Epithelial cell of esophagus (primary cell): ENCODE measurements around the gene SSRP1.
A peak's percentile ranks its signal among the peaks of the same experiment; 100 is the strongest.

Source experiments
- DNase-seq: peaks from one replicate; pipeline ENCODE4 v3.0.0; 2010; ENCODE audit warnings: low read depth
- H3K4me3 ChIP-seq: 2 replicates; pipeline ENCODE4 v1.5.1; 2011; ENCODE audit warnings: mild to moderate bottlenecking, low read length, control low read depth
- TF ChIP-seq, protein P1 (sequence below): IDR thresholded peaks from 2 replicates; pipeline ENCODE4 v1.5.1; 2011; ENCODE audit warnings: low read depth, mild to moderate bottlenecking, low read length, control low read depth, inconsistent platforms; ENCODE audit not compliant: insufficient read depth; ENCODE audit errors: missing control alignments

The SSRP1 gene

DNA sequence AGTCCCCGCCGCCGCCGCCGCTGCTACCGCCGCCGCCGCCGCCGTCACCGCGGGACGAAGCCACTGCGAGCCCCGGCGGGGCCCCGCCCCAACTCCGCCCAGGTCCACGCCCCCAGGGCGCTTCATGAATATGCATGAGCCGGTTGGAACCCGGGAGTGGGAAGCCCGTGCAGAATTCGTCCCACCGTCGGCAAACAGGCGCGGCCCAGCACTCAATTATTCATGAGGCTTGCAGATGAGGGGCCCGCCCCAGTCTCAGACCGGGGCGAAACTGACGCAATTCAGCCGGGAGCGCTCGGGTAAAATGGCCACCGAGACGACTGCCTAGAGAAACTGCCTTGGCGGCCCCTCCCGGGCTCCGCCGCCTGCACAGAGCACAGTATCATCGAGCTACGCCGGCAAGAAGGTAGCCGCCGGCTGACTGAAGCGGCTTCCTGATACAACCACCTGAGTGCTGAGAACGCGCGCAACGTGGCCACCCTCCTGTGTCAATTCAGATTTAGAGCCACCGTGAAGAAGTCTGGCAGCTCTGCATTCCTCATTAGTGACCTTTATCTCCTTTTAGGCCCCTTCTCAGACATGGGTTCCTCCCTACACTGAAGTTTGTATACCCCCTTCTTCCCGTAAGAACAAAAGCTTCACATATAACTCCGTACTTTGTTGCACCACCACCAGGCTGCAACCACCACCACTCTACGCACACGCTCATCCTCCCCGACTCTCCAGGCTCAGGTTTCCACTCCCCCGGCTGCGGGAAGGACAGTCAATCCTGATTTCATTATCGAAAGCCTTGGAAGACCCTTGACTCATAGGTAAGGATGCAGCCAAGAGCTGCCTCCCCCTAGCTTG lies 10.6 kb downstream of the SSRP1 start, which contains the start of gene TNKS1BP1:
TSS of gene TNKS1BP1 (minus strand) at position 67 of the 849 bp plus-strand sequence. CDS start 3,067 bp downstream, outside the sequence.
- TF ChIP-seq, protein P1, sequence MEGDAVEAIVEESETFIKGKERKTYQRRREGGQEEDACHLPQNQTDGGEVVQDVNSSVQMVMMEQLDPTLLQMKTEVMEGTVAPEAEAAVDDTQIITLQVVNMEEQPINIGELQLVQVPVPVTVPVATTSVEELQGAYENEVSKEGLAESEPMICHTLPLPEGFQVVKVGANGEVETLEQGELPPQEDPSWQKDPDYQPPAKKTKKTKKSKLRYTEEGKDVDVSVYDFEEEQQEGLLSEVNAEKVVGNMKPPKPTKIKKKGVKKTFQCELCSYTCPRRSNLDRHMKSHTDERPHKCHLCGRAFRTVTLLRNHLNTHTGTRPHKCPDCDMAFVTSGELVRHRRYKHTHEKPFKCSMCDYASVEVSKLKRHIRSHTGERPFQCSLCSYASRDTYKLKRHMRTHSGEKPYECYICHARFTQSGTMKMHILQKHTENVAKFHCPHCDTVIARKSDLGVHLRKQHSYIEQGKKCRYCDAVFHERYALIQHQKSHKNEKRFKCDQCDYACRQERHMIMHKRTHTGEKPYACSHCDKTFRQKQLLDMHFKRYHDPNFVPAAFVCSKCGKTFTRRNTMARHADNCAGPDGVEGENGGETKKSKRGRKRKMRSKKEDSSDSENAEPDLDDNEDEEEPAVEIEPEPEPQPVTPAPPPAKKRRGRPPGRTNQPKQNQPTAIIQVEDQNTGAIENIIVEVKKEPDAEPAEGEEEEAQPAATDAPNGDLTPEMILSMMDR: peak; percentile 13
- DNase-seq: peak; percentile 99
- H3K4me3 ChIP-seq: peak within 1 kb of the TSS; percentile 94

GRCh38 chr11:57324154-57324885 lies 11.4 kb downstream of the SSRP1 start:
- H3K4me3 ChIP-seq: peak overlapping the region; percentile 94
- TF ChIP-seq, protein P1: no peak
- DNase-seq: peak; percentile 28

DNA sequence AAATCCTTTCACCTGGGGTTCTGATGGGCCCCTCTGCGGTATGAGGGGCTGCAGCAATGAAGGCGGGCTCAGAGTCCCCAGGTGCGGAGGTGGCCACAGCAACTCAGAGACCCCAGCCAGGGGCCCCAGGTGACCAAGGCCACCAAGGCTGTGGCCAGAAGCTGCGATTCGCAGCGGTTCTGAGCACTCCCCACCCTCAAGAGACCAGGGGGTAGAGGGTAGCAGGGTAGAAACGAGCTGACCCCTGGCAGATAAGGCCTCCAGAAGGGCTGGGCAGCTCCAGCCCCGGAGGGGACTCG lies 11.9 kb downstream of the SSRP1 start:
- TF ChIP-seq, protein P1: no peak
- peak overlapping the region; percentile 94 for H3K4me3 ChIP-seq
- no peak for DNase-seq

DNA sequence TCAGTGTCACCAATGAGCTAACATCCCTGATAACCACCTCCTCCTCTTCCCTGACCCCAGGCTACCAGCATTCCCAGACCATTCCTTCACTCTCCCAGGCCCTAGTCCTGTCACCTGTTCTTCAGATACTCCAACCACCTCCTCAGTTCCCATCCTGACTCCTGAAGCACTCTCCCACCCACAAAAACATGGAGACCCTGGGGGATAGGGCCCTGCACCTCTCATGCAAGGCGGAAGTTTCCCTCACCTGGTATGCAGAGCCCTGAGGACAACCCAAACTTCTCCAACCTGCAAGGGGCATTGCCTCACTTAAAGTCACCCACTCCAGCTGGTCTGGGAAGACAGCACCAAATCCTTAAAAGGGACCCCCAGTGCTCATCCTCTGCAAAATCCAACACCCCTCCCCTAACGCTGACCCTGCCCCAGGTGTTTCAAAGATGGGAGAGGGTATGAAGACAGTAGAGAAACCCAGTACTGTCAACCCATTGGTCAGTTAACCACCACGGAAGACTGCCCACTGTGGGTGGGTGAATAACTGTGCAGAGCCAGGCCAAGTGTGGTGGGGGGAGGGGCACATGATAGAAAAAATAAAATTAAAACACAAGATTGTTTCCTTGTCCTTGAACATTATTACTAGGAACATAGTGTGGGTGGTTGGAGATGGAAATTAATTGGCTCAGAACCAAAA lies 12.4 kb downstream of the SSRP1 start:
- peak; percentile 69 for DNase-seq
- H3K4me3 ChIP-seq: peak overlapping the region; percentile 94
- TF ChIP-seq, protein P1: no peak

- TF ChIP-seq, protein P1: no peak
- peak overlapping the region; percentile 94 for H3K4me3 ChIP-seq
- DNase-seq: peak; percentile 98
Observed at GRCh38 chr11:57322256-57323166, 13.2 kb downstream of the SSRP1 start.
